DLD1 (cell line): Measurements from ENCODE around the gene OAS1.

Experiments
- in situ Hi-C: cut with HindIII; loops from 2 replicates; pipeline ENCODE4 v1.10.0; 2017; ENCODE audit warnings: low sequenced_read_pairs

Gene OAS1

GRCh38 chr12:112906712-112907414 is at the start of gene OAS1:
Gene OAS1, plus strand, starts transcription at chr12:112906962. Its CDS starts 78 bp downstream, at chr12:112907040.
- in situ Hi-C loops: no loop called here

GRCh38 chr12:112859291-112859690 is 47.5 kb upstream of the OAS1 start:
- in situ Hi-C loops: no loop called here

GRCh38 chr12:112860181-112860580 is 46.6 kb upstream of the OAS1 start:
- in situ Hi-C loops: no loop called here

GRCh38 chr12:112861284-112861683 is 45.5 kb upstream of the OAS1 start:
- in situ Hi-C loops: no loop called here

GRCh38 chr12:112862636-112863290 is 44.0 kb upstream of the OAS1 start:
- in situ Hi-C loops: no loop called here

GRCh38 chr12:112868459-112869041 is 38.2 kb upstream of the OAS1 start:
- in situ Hi-C loops: no loop called here

- in situ Hi-C loops: no loop called here
These were observed 37.7 kb upstream of the OAS1 start for GRCh38 chr12:112869091-112869490.

- in situ Hi-C loops: no loop called here
These were observed 37.0 kb upstream of the OAS1 start for GRCh38 chr12:112869778-112870177.

GRCh38 chr12:112870267-112870980 is 36.3 kb upstream of the OAS1 start:
- in situ Hi-C loops: no loop called here

- in situ Hi-C loops: no loop called here
These were observed 31.2 kb upstream of the OAS1 start for GRCh38 chr12:112875608-112876007.

- in situ Hi-C loops: no loop called here
These were observed 30.3 kb upstream of the OAS1 start for GRCh38 chr12:112876506-112876905.

GRCh38 chr12:112877006-112877405 is 29.8 kb upstream of the OAS1 start:
- in situ Hi-C loops: no loop called here

GRCh38 chr12:112878488-112878887 is 28.3 kb upstream of the OAS1 start:
- in situ Hi-C loops: no loop called here

- in situ Hi-C loops: no loop called here
These were observed 27.5 kb upstream of the OAS1 start for GRCh38 chr12:112879191-112879705.

- in situ Hi-C loops: no loop called here
These were observed 25.2 kb upstream of the OAS1 start for GRCh38 chr12:112881602-112882001.

- in situ Hi-C loops: no loop called here
These were observed 21.5 kb upstream of the OAS1 start for GRCh38 chr12:112885236-112885635.

GRCh38 chr12:112887550-112887949 is 19.2 kb upstream of the OAS1 start:
- in situ Hi-C loops: no loop called here

- in situ Hi-C loops: no loop called here
These were observed 15.4 kb upstream of the OAS1 start for GRCh38 chr12:112891093-112892024.

- in situ Hi-C loops: no loop called here
These were observed 13.9 kb upstream of the OAS1 start for GRCh38 chr12:112892856-112893255.

GRCh38 chr12:112894128-112894527 is 12.6 kb upstream of the OAS1 start:
- in situ Hi-C loops: no loop called here
